ENCODE data around the gene AP2B1.
"Not testable (repeated sequence)": the region's sequence is repeated elsewhere in the genome, so short reads cannot be mapped to it uniquely, and the experiment has no call there.

AP2B1 gene

DNA sequence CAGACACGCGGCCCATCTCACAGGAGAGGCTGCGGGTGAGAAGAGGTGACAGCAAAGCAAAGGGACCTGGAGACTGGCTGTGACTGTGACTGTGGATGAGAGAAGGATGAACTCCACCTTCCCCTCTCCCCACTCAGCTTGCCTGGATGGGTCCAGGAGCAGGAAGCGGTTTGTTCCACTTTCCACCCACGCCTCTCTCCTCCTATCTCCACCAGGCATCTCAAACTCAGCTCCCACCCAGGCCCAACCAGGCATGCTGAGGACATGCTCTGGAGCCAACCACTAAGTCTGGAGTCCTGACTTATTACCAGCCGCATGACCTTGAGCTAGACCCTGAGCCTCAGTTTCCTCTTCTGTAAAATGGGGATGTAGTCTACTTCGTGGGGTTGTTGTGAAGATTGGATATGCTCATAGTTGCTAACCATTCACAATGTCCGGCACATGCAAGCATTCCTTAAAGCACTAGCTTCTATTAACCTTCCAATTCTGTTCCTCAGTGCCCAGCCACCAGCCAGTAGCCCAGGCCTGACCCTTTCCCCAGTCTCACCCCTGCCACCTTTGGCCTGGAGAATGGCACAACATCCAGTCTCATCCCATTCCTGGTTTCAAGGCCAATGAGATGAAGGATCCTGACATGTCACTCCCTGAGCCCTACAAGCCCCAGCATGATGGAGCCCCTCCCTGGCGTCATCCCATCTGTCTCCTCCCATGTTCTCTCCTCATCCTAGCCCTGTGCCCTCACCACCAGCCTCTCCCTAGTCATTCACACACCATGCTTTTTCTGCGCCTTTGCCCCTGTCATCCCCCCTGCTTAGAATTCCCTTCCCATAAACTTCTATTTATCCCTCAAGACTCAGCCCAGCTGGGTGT, 163.6 kb downstream of the AP2B1 start:
- DNase-seq: no peak

- DNase-seq: not testable (repeated sequence)
Observed at GRCh38 chr17:35751541-35751940, 164.4 kb downstream of the AP2B1 start.

- no peak for DNase-seq
Observed at GRCh38 chr17:35752471-35752870, 165.3 kb downstream of the AP2B1 start.

GRCh38 chr17:35752945-35753764, 166.0 kb downstream of the AP2B1 start, which contains the start of gene GAS2L2:
Gene GAS2L2 (minus strand): TSS chr17:35753239. CDS start chr17:35752850, 389 bp downstream.
- no peak for DNase-seq

DNA sequence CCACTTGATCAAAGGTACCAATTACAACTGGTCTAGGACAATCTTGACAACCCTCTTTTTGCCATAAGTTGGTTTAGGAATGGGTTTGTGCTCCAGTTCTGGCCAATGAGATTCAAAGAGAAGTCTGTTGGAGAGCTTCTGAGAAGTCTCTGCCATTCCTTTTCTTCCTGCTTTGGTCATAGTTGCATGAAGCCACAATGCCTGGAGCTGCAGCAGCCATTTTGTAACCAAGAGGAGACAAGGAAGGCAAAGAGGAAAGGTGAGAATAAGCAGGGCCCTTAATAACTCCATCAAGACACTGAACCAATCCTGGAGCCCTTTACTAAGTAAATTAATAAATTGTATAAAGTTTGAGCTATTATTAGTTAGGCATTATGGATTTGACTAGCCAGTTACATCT, 170.1 kb downstream of the AP2B1 start:
- DNase-seq: no peak

- no peak for DNase-seq
Observed at GRCh38 chr17:35760587-35760986, 173.5 kb downstream of the AP2B1 start, which contains the start of gene C17orf50. Gene C17orf50 (plus strand): TSS chr17:35760887. CDS start chr17:35760942, 55 bp downstream.

DNA sequence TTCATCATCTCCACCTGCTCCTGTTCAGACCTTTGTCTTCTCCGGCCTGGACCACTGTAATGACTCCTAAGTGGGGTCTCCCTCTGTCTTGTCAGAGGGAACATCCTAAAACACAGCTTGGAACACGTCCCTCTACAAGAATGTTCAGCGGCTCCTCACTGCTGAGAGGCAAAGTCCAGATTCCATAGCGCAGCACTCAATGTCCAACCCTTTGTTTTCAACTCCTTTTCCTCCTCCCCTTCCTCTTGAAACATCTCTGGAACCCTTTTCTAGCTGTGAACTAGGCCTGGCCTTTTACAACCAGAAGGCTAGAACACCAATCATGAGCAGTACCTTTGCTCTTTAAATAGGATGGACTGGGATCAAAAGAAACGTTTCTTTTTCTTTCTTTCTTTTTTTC, 174.5 kb downstream of the AP2B1 start:
- DNase-seq: no peak

- DNase-seq: no peak
Observed at GRCh38 chr17:35763767-35764122, 176.6 kb downstream of the AP2B1 start.

DNA sequence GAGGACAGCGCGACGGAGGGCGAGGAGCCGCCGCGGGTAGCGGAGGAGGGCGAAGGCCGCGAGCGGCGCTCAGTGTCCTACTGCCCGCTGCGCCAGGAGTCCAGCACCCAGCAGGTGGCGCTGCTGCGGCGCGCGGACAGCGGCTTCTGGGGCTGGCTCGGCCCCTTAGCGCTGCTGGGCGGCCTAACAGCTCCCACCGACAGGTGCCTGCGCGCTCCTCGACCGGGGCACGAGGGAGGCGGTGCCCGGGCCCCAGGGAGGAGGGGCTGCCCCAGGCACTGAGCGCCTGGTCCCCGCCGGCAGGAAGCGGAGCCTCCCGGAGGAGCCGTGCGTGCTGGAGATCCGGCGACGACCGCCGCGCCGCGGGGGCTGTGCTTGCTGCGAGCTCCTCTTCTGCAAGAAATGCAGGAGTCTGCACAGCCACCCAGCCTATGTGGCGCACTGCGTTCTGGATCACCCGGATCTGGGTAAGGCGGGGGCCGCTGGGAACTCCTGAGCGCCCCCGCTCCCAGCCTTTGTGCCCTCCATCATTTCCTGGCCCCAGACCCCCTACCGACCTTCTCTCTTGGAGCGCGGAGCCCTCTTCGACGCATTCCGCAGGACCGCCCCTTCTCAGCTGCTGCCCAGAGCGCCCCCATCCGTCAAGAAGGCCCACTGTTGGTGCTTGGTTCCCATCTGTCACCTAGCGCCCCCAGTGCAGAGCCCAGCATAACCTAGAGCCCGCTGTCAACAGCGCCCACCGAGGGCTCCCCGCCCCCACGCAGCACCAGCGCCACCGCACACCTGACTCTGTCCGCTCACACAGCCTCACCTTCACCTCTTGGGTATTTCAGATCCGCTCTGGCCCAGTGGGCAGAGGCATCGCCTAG, 177.2 kb downstream of the AP2B1 start:
- DNase-seq: peak; percentile 90

- DNase-seq: no peak
Observed at GRCh38 chr17:35765086-35765710, 178.1 kb downstream of the AP2B1 start.

DNA sequence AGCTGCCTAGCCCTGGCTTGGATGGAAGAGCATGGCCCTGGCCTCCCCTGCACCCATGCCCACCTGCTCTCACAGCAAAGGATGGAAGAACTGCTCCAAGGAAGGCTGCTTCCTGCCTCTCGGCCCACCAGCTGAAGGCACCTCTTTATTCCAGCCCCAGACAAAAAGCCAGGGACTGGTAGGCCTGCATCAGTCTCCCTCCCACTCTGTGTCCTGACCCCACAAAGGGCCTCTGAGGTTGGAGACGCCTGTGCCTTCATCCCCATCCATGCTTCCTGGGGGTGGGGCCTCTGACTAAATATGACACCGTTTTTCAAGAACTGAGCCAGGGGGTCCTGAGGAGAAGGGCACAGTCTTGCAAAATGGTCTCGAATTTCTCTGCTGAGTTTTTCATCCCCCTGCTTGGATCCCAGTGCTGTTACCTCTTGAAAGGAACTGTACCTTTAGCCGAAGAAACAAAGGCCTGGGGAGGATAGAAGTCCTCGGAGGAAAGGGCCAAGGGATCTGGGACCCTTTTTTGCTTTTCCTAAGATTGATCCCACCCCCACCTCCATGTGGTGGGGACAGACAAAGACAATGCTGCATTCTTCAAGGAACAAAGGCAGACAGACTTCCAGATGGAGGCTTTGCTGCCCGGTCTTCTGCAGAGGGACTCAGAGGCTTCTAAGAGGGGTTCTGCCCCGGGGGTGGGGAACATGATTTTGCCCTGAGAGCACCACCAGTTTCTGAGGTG, 178.8 kb downstream of the AP2B1 start:
- DNase-seq: no peak

DNA sequence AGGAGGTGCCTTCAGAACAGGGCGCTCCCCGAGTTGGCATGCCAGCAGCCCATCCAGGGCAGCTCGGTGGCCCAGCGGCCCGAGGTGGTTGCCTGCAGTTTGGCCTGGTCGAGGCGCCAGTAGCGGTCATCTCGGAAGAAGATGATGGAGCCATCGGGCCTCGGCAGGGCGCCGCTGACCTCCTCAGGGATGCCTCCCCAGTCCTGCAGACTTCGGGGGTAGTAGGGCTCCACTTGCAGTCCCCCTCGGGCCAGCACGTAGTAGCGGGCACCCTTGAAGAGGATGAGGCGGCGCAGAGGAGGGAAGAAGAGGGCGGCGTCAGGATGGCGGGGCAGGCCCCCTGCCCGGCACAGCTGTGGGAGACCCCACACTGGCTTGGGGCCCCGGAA, 179.4 kb downstream of the AP2B1 start:
- no peak for DNase-seq

DNA sequence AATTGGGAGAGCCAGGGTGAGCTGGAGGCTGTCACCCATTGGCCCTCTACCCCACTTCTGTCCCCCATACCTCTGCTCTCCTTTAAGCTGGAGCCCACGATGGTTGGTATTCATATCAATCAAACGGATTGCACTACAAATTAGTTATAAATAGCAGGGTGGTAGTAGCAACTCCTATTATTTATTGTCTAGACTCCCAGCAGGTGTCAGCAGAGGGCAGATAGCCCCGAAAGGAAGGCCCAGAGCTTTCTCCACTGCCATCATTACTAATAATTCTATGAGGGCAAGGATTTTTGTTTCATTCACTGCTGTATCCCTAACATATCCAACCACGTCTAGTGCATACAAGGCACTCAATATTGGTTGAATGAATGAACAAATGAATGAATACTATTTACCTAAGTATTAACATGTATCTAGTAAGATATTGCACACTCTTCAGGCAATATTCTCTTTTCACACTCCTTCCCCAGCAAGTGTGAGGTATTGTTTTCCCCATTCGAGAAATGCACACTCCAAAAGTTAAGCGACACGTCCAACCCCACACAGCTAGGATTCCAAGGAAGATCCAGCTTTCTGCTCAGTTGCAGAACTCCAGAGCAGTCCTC, 179.9 kb downstream of the AP2B1 start:
- peak; percentile 58 for DNase-seq

GRCh38 chr17:35768797-35769196, 181.7 kb downstream of the AP2B1 start:
- DNase-seq: no peak

DNA sequence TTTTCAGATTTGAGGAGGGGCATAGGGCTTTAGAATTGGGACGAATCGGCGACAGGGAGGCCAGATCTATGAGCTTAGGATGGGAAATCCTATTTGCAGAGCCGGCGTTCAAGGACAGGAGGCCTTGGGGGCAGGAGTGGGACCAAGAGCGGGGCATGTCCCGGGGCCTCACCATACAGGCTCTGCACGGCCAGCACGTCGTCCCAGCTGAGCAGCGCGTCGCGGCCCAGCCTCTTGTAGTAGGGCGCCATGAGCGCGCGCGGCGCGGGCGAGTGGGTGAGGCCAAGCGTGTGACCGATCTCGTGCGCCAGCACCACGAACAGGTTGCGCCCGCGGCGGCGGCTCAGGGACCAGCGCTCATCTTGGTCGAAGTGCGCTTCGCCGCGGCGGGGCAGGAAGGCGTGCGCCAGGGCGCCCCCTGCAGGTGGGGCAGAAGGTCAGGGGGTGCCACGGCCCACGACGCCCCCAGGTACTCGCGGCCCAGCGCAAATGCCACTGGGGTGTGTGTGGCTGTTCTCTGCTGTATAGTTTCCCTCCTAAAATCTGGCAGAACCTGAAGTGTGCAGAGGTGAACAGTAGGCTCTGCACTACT, 182.9 kb downstream of the AP2B1 start:
- no peak for DNase-seq

- no peak for DNase-seq
Observed at GRCh38 chr17:35773129-35773528, 186.0 kb downstream of the AP2B1 start.

DNA sequence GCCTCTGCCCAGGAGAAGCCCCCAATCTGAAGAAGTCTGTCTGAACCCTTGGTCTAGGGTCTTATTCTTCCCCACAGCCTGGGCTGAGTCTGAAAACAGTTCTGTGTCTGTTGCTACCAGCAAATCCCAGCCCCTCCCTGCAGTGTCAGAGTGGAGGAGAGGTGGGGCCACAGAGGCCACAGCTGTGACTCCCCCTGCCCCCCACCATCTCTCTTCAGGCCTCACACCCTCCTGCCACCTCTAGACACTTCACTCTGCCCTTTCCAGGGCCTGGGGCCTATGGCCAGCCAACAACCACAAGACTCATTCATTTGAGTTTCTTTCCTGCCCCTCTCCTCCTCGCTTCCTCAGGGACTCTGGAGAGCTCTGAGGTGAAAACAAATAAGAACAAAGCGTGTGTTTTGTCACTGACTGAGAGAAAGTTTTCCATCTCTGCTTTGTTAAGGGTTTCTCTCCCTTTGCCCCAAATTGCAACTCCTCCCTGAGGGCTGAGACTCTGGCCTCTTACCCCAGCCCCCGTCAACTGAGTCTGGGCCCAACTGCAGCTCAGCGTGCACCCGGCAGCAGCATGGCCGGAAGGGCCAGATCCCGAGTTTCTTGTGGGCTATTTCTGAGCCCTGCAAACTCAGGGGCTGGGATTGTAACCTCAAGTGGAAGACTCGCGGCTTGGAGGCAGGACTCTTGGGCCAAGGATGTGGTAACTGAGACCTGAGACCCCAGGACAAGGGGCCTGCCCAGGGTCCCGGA, 186.7 kb downstream of the AP2B1 start:
- no peak for DNase-seq

GRCh38 chr17:35774499-35774898, 187.4 kb downstream of the AP2B1 start:
- DNase-seq: no peak

- DNase-seq: no peak
Observed at GRCh38 chr17:35775039-35775438, 187.9 kb downstream of the AP2B1 start.

GRCh38 chr17:35775583-35775982, 188.5 kb downstream of the AP2B1 start:
- DNase-seq: no peak

Measured in CD4-positive, alpha-beta T cell treated with Interleukin-6 for 4 hours (primary cell).